ENCODE data around the gene PTPRM. TPM values are rescaled to one million over a fixed set of nuclear protein-coding genes. Genes with fewer than 3 reads are reported as not detected.

PTPRM gene
- total RNA-seq, 1 experiment from 2014 or later, result 6.2 TPM

DNA sequence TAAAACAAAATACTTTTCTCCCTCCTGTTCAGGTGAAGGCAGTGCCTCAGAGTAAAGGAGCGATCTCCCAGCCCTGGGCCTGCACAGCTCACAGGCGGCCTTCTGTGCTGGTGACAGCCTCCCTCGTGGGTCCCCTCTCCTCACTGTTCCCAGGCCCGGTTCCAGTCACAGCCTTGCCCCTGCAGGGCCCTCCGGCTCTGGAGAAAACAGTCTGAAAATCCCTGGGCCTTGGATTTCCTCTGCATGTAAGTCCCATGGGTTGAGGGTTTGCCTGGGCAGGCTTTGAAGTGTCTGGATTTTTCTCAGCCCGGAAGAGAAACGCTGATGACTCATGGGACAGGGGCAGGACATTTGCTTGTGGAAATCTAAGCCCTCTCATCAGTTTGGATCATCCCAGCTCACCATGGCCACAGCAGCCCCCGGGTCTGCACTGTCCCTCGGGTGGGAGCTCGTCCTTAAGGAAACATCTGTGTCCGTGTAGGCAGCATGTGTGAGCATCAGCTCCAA, 856.0 kb downstream of the PTPRM start:
- H2AK5ac ChIP-seq (ENCODE audit: insufficient read length, low read length), result no peak overlapping the region
- H3K9me3 Mint-ChIP-seq, result no peaks in the 10 kb centered on the region
- H2BK120ac ChIP-seq (ENCODE audit: low read depth, low read length, poor library complexity, severe bottlenecking), result no peak overlapping the region
- no peak overlapping the region for H3K4me3 Mint-ChIP-seq
- DNase-seq, result no peak
- H2BK15ac ChIP-seq (ENCODE audit: low read depth, low read length), result no peak overlapping the region
- no peak overlapping the region for H3K4me2 ChIP-seq (ENCODE audit: insufficient read depth, insufficient read length, low read length)
- H3K27me3 ChIP-seq (ENCODE audit: insufficient read depth, low read length), result no peaks in the 10 kb centered on the region
- no peaks in the 10 kb centered on the region; the same call in 1 of the 2 replicates for H3K4me1 ChIP-seq (ENCODE audit: insufficient read depth, low read length)
- H3K18ac ChIP-seq (ENCODE audit: insufficient read length, low read depth, low read length), result no peak overlapping the region
- no CpG with 5 or more reads among the region's 11 CpGs for WGBS (ENCODE audit: extremely low coverage, insufficient read length, low lambda C conversion rate)
- H3K36me3 Mint-ChIP-seq (ENCODE audit: insufficient read depth in 1 of 3, low read depth in 3 of 3), result no peaks in the 10 kb centered on the region; a peak in 1 of 7 replicates
- TF ChIP-seq, protein P1, sequence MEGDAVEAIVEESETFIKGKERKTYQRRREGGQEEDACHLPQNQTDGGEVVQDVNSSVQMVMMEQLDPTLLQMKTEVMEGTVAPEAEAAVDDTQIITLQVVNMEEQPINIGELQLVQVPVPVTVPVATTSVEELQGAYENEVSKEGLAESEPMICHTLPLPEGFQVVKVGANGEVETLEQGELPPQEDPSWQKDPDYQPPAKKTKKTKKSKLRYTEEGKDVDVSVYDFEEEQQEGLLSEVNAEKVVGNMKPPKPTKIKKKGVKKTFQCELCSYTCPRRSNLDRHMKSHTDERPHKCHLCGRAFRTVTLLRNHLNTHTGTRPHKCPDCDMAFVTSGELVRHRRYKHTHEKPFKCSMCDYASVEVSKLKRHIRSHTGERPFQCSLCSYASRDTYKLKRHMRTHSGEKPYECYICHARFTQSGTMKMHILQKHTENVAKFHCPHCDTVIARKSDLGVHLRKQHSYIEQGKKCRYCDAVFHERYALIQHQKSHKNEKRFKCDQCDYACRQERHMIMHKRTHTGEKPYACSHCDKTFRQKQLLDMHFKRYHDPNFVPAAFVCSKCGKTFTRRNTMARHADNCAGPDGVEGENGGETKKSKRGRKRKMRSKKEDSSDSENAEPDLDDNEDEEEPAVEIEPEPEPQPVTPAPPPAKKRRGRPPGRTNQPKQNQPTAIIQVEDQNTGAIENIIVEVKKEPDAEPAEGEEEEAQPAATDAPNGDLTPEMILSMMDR (conservative IDR thresholded peaks at IDR 0.05), result no peak
- peaks cover 11 to 17% of the 10 kb centered on the region in 2 experiments for H3K4me1 Mint-ChIP-seq
- no peak overlapping the region for H2BK5ac ChIP-seq (ENCODE audit: insufficient read length, low read length)
- H3K9me3 ChIP-seq (ENCODE audit: control insufficient read depth, low read depth, low read length), result no peaks in the 10 kb centered on the region
- no peak overlapping the region for H3K4ac ChIP-seq (ENCODE audit: low read depth, low read length)
- no peaks in the 10 kb centered on the region for H3K23me2 ChIP-seq (ENCODE audit: insufficient read length, low read depth, low read length, poor library complexity, severe bottlenecking)
- no peak overlapping the region; the same call in 1 of the 2 replicates for H3K14ac ChIP-seq (ENCODE audit: insufficient read depth, low read length)
- H3K27ac ChIP-seq (ENCODE audit: insufficient read length, low read depth, low read length), result no peak overlapping the region
- no peak overlapping the region for H3K23ac ChIP-seq (ENCODE audit: insufficient read length, low read depth, low read length)
- no peaks in the 10 kb centered on the region for H3K79me1 ChIP-seq (ENCODE audit: insufficient read depth, low read depth, low read length, poor library complexity, severe bottlenecking)
- H4K20me1 ChIP-seq (ENCODE audit: control insufficient read depth, insufficient read depth, insufficient read length), result no peaks in the 10 kb centered on the region
- no peak overlapping the region for H4K5ac ChIP-seq (ENCODE audit: insufficient read length, low read depth, low read length)
- H3K27ac Mint-ChIP-seq, result peak overlapping the region in 1 of 3 experiments; percentile 18; a peak in 1 of 7 replicates
- H3K27me3 Mint-ChIP-seq (ENCODE audit: low read depth), result no peaks in the 10 kb centered on the region; the same call in 1 of the 2 replicates
- H2BK12ac ChIP-seq (ENCODE audit: insufficient read length, low read depth, low read length), result no peak overlapping the region
- no peak overlapping the region for H3K9ac ChIP-seq (ENCODE audit: extremely low read depth, insufficient read length, low read length)
- no peak overlapping the region for H2BK20ac ChIP-seq (ENCODE audit: low read depth, low read length, poor library complexity, severe bottlenecking)
- no peak overlapping the region for H3K56ac ChIP-seq (ENCODE audit: insufficient read length, low read depth, low read length)
- no peak overlapping the region for H2AFZ ChIP-seq (ENCODE audit: low read length)
- no peak overlapping the region for H4K91ac ChIP-seq (ENCODE audit: insufficient read length, low read depth, low read length)
- H4K8ac ChIP-seq (replicated peaks; ENCODE audit: insufficient read length, low read depth, low read length), result no peak overlapping the region
- H3K79me2 ChIP-seq (ENCODE audit: insufficient read depth, low read length), result no peaks in the 10 kb centered on the region
- no peak overlapping the region for H3T11ph ChIP-seq (ENCODE audit: low read length)
